ENCODE measurements around the gene U2AF2.
"Not testable (repeated sequence)": the region's sequence is repeated elsewhere in the genome, so short reads cannot be mapped to it uniquely, and the experiment has no call there.

Gene U2AF2

GRCh38 chr19:55692681-55693081, 37.8 kb downstream of the U2AF2 start:
- no peak for DNase-seq

GRCh38 chr19:55693336-55693974, 38.6 kb downstream of the U2AF2 start:
- no peak for DNase-seq

GRCh38 chr19:55694241-55694655, 39.4 kb downstream of the U2AF2 start:
- no peak for DNase-seq

GRCh38 chr19:55694656-55695491, 40.0 kb downstream of the U2AF2 start:
- no peak for DNase-seq

- no peak for DNase-seq
Observed at GRCh38 chr19:55695511-55696290, 40.9 kb downstream of the U2AF2 start.

- DNase-seq = no peak
Observed at GRCh38 chr19:55696301-55697068, 41.6 kb downstream of the U2AF2 start.

GRCh38 chr19:55697069-55697440, 42.2 kb downstream of the U2AF2 start:
- DNase-seq = no peak

- no peak for DNase-seq
Observed at GRCh38 chr19:55697698-55698097, 42.9 kb downstream of the U2AF2 start.

GRCh38 chr19:55698256-55698655, 43.4 kb downstream of the U2AF2 start:
- no peak for DNase-seq

GRCh38 chr19:55699221-55699620, 44.4 kb downstream of the U2AF2 start:
- DNase-seq = no peak

GRCh38 chr19:55700813-55701212, 46.0 kb downstream of the U2AF2 start:
- no peak for DNase-seq

GRCh38 chr19:55702131-55702627, 47.3 kb downstream of the U2AF2 start:
- DNase-seq = no peak

- DNase-seq = peak; percentile 29 to 45
Observed at GRCh38 chr19:55703790-55704215, 49.0 kb downstream of the U2AF2 start.

GRCh38 chr19:55704494-55705245, 49.8 kb downstream of the U2AF2 start:
- DNase-seq = no peak

- no peak for DNase-seq
Observed at GRCh38 chr19:55705972-55706371, 51.1 kb downstream of the U2AF2 start.

GRCh38 chr19:55711719-55712118, 56.9 kb downstream of the U2AF2 start:
- no peak for DNase-seq

GRCh38 chr19:55712804-55713631, 58.2 kb downstream of the U2AF2 start:
- DNase-seq = no peak

- DNase-seq = no peak
Observed at GRCh38 chr19:55716531-55716930, 61.7 kb downstream of the U2AF2 start.

- DNase-seq = no peak
Observed at GRCh38 chr19:55717251-55717650, 62.4 kb downstream of the U2AF2 start.

- not testable (repeated sequence) for DNase-seq
Observed at GRCh38 chr19:55717879-55718711, 63.3 kb downstream of the U2AF2 start.
